Stimulated activated CD4-positive, alpha-beta T cell treated with anti-CD3 and anti-CD28 coated beads, Interleukin-2, amount 100 ng/mL, for 48 hours (primary cell): ENCODE measurements around the gene DHX9.
"Not testable (repeated sequence)": the region's sequence is repeated elsewhere in the genome, so short reads cannot be mapped to it uniquely, and the experiment has no call there.

Experiments used
- DNase-seq, 2 donors: peaks; one replicate each; pipeline ENCODE4 v3.0.0-alpha.2; 2020

The DHX9 gene

GRCh38 chr1:182897696-182898095 is 58.5 kb downstream of the DHX9 start:
- DNase-seq, result no peak

GRCh38 chr1:182901946-182902345 is 62.8 kb downstream of the DHX9 start:
- not testable (repeated sequence) for DNase-seq

GRCh38 chr1:182905321-182905720 is 66.2 kb downstream of the DHX9 start:
- DNase-seq, result no peak

GRCh38 chr1:182909578-182909977 is 70.4 kb downstream of the DHX9 start:
- DNase-seq, result no peak

- DNase-seq, result no peak
These were observed 71.0 kb downstream of the DHX9 start for GRCh38 chr1:182910143-182910542.

- DNase-seq, result no peak
These were observed 74.3 kb downstream of the DHX9 start for GRCh38 chr1:182913401-182913800.

GRCh38 chr1:182917378-182917777 is 78.2 kb downstream of the DHX9 start:
- DNase-seq, result no peak

GRCh38 chr1:182925661-182926060 is 86.5 kb downstream of the DHX9 start:
- DNase-seq, result no peak

GRCh38 chr1:182927693-182928433 is 88.7 kb downstream of the DHX9 start:
- no peak for DNase-seq

- DNase-seq, result no peak
These were observed 91.8 kb downstream of the DHX9 start for GRCh38 chr1:182930985-182931384.

- DNase-seq, result no peak
These were observed 96.6 kb downstream of the DHX9 start for GRCh38 chr1:182935716-182936115.
